C4-2B (cell line): ENCODE measurements around the gene PCNT.

Experiments
- ZFX ChIP-seq: fragments of 450-650 bp; IDR thresholded peaks from 2 replicates; pipeline ENCODE4 v1.6.1; 2017
- TF ChIP-seq, protein P1 (sequence below): fragments of 450-650 bp; conservative IDR thresholded peaks from 2 replicates; pipeline ENCODE4 v1.5.1; 2017; ENCODE audit warnings: mild to moderate bottlenecking

DNA sequence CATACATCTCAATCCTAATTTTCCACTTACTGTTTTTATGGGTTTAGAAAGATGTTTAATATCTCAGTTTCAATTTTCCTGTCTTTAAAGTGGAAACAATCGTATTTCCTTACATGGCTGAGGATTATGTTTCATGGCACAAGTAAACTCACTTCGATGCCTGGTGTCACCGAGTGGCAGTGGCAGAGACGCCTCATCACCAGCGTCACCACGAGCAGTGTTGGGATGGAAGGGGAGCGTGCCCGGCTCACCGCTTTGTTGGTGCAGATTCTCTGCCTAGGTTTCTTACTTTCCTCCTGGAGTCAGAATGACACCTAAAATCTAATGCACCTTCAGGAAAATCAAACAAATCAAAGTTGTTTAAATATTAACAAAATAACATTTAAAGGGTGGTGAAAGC is 86.6 kb downstream of the PCNT start:
- TF ChIP-seq, protein P1, sequence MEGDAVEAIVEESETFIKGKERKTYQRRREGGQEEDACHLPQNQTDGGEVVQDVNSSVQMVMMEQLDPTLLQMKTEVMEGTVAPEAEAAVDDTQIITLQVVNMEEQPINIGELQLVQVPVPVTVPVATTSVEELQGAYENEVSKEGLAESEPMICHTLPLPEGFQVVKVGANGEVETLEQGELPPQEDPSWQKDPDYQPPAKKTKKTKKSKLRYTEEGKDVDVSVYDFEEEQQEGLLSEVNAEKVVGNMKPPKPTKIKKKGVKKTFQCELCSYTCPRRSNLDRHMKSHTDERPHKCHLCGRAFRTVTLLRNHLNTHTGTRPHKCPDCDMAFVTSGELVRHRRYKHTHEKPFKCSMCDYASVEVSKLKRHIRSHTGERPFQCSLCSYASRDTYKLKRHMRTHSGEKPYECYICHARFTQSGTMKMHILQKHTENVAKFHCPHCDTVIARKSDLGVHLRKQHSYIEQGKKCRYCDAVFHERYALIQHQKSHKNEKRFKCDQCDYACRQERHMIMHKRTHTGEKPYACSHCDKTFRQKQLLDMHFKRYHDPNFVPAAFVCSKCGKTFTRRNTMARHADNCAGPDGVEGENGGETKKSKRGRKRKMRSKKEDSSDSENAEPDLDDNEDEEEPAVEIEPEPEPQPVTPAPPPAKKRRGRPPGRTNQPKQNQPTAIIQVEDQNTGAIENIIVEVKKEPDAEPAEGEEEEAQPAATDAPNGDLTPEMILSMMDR = no peak
- TF ChIP-seq ZFX = no peak
